Keratinocyte (primary cell): ENCODE results near the gene CNGA2. TPM values are rescaled to one million over a fixed set of nuclear protein-coding genes. Genes with fewer than 3 reads are reported as not detected.

ENCODE experiments used
- DNase-seq: peaks from one replicate; pipeline ENCODE4 v3.0.0-alpha.2; 2011; ENCODE audit warnings: low read depth, missing footprints, low spot score
- FAIRE-seq: peaks from 2 replicates; lab custom pipeline; 2011; peaks lifted over from hg19 to GRCh38; lab: Jason Lieb, UNC
- H2AFZ ChIP-seq: 2 replicates; pipeline ENCODE4 v1.6.0; 2012; ENCODE audit warnings: low read length, control low read depth, inconsistent platforms; ENCODE audit not compliant: control insufficient read depth
- H3K27ac ChIP-seq: 2 replicates; pipeline ENCODE4 v1.5.1; 2011; ENCODE audit warnings: low read length; ENCODE audit not compliant: control insufficient read depth, insufficient read depth
- H3K27me3 ChIP-seq: 3 replicates; pipeline ENCODE4 v1.6.0; 2011; ENCODE audit warnings: low read length; ENCODE audit not compliant: control insufficient read depth, insufficient read depth; ENCODE audit errors: extremely low read depth
- H3K36me3 ChIP-seq, 2 experiments: 2 replicates in 1 of 2; 3 replicates in 1 of 2; pipeline ENCODE4 v1.5.1; 2011; ENCODE audit warnings: low read length in 2 of 2, mild to moderate bottlenecking in 1 of 2; ENCODE audit not compliant: control insufficient read depth in 2 of 2, insufficient read depth in 2 of 2; ENCODE audit errors: extremely low read depth in 1 of 2
- H3K4me1 ChIP-seq: 3 replicates; pipeline ENCODE4 v1.5.1; 2011; ENCODE audit warnings: low read length; ENCODE audit not compliant: control insufficient read depth, insufficient read depth; ENCODE audit errors: extremely low read depth
- H3K4me2 ChIP-seq: 3 replicates; pipeline ENCODE4 v1.6.0; 2011; ENCODE audit warnings: low read depth, low read length; ENCODE audit not compliant: control insufficient read depth, insufficient read depth; ENCODE audit errors: extremely low read depth
- H3K4me3 ChIP-seq, 3 experiments: fragments of 200-600 bp in 1 of 3; sonication (generic) in 1 of 3; 2 replicates in 2 of 3; 3 replicates in 1 of 3; pipeline ENCODE4 v1.5.1; 2011 to 2016; ENCODE audit warnings: low read length in 3 of 3, mild to moderate bottlenecking in 3 of 3, control low read depth in 2 of 3, inconsistent platforms in 1 of 3, low read depth in 1 of 3, mixed read lengths in 1 of 3, mixed run types in 1 of 3, moderate library complexity in 1 of 3; ENCODE audit not compliant: control insufficient read depth in 2 of 3, insufficient read depth in 2 of 3; ENCODE audit errors: extremely low read depth in 1 of 3
- H3K79me2 ChIP-seq: 2 replicates; pipeline ENCODE4 v1.6.0; 2012; ENCODE audit warnings: low read length; ENCODE audit not compliant: control insufficient read depth, insufficient read depth
- H3K9ac ChIP-seq: 3 replicates; pipeline ENCODE4 v1.6.0; 2011; ENCODE audit warnings: low read length; ENCODE audit not compliant: control insufficient read depth, insufficient read depth; ENCODE audit errors: extremely low read depth
- H3K9me1 ChIP-seq: 3 replicates; pipeline ENCODE4 v1.6.0; 2011; ENCODE audit warnings: low read length; ENCODE audit not compliant: control insufficient read depth, insufficient read depth; ENCODE audit errors: extremely low read depth
- H3K9me3 ChIP-seq: 2 replicates; pipeline ENCODE4 v1.5.1; 2012; ENCODE audit warnings: low read depth, low read length; ENCODE audit not compliant: control insufficient read depth
- H4K20me1 ChIP-seq: 3 replicates; pipeline ENCODE4 v1.6.0; 2011; ENCODE audit warnings: low read length; ENCODE audit not compliant: control insufficient read depth, insufficient read depth; ENCODE audit errors: extremely low read depth
- CTCF ChIP-seq, 3 experiments: IDR thresholded peaks in 1 of 3; conservative IDR thresholded peaks in 1 of 3; optimal IDR thresholded peaks in 1 of 3; 2 replicates in 2 of 3; 3 replicates in 1 of 3; pipeline versions ENCODE3 to v1.5.1; 2011; ENCODE audit warnings: low read length in 3 of 3, mild to moderate bottlenecking in 3 of 3, moderate library complexity in 2 of 3, control low read depth in 1 of 3, inconsistent platforms in 1 of 3; ENCODE audit not compliant: insufficient read depth in 2 of 3; ENCODE audit errors: extremely low read depth in 1 of 3
- EZH2 ChIP-seq: IDR thresholded peaks from one replicate; pipeline ENCODE4 v1.6.1; 2012; ENCODE audit warnings: inconsistent platforms, mild to moderate bottlenecking, low read length, moderate library complexity
- dilution Hi-C: fragments of 300-500 bp; cut with MboI; formaldehyde crosslinking; loops from one replicate; pipeline ENCODE4 v1.7.0; 2020; ENCODE audit warnings: low sequenced_read_pairs; ENCODE audit not compliant: extremely low pct_ligation_motif_present
- polyA plus RNA-seq, 5 experiments: library from polyadenylated mRNA; depleted of rRNA in 3 of 5; stranded (reverse) in 3 of 5; stranded (forward) in 1 of 5; unstranded in 1 of 5; fragments of >200 nt; gene quantifications; 1 replicate in 1 of 5; 2 replicates in 3 of 5; 3 replicates in 1 of 5; pipeline versions ENCODE4 v1.2.1 to v1.2.3, GENCODE V29; 2011 to 2012; ENCODE audit warnings: missing spikeins in 2 of 5, low read depth in 1 of 5, low replicate concordance in 1 of 5

CNGA2 gene
- polyA plus RNA-seq, 1 donor (not counting 4 experiments of a cell fraction or from before 2014, with no cell fraction given), result not detected

GRCh38 chrX:151704041-151704663 lies 30.4 kb upstream of the CNGA2 start:
- Histone ChIP-seq H3K4me1 (no peaks in the 10 kb centered on the region), H3K4me3 (no peak overlapping the region), H3K36me3 (no peaks in the 10 kb centered on the region), H3K4me2 (no peak overlapping the region), H3K79me2 (no peaks in the 10 kb centered on the region), H3K9me1 (no peaks in the 10 kb centered on the region), H3K9me3 (no peaks in the 10 kb centered on the region), H3K9ac (no peak overlapping the region), H3K27ac (no peak overlapping the region), H4K20me1 (no peaks in the 10 kb centered on the region), H3K27me3 (peaks cover 4% of the 10 kb centered on the region), H2AFZ (no peak overlapping the region)
- dilution Hi-C loops, result no loop called here
- no peak for TF ChIP-seq CTCF (optimal IDR thresholded peaks at IDR 0.05 in 1 of 3, IDR thresholded peaks at IDR 0.05 in 1 of 3, conservative IDR thresholded peaks at IDR 0.05 in 1 of 3; ENCODE audit: extremely low read depth in 1 of 3, insufficient read depth in 2 of 3, low read length in 3 of 3)
- TF ChIP-seq EZH2, result no peak
- DNase-seq, result no peak
- no peak for FAIRE-seq

- FAIRE-seq, result no peak
These were observed 25.7 kb upstream of the CNGA2 start for GRCh38 chrX:151708821-151709220.

More at GRCh38 chrX:151708821-151709220, 25.7 kb upstream of the CNGA2 start:
- Histone ChIP-seq H4K20me1 (no peaks in the 10 kb centered on the region), H3K36me3 (no peaks in the 10 kb centered on the region), H3K27me3 (no peaks in the 10 kb centered on the region), H3K9me3 (no peaks in the 10 kb centered on the region), H3K79me2 (no peaks in the 10 kb centered on the region), H3K27ac (no peak overlapping the region), H2AFZ (no peak overlapping the region), H3K4me2 (no peak overlapping the region), H3K9ac (no peak overlapping the region), H3K4me1 (no peaks in the 10 kb centered on the region), H3K4me3 (no peak overlapping the region), H3K9me1 (no peaks in the 10 kb centered on the region)
- dilution Hi-C loops, result no loop called here
- DNase-seq, result no peak
- no peak for TF ChIP-seq EZH2
- no peak for TF ChIP-seq CTCF (optimal IDR thresholded peaks at IDR 0.05 in 1 of 3, IDR thresholded peaks at IDR 0.05 in 1 of 3, conservative IDR thresholded peaks at IDR 0.05 in 1 of 3; ENCODE audit: extremely low read depth in 1 of 3, insufficient read depth in 2 of 3, low read length in 3 of 3)
